HUDEP-2 (cell line): ENCODE measurements around the gene TMEM151A.
"Not testable (repeated sequence)": the region's sequence is repeated elsewhere in the genome, so short reads cannot be mapped to it uniquely, and the experiment has no call there.

ENCODE experiments used
- DNase-seq, 76 experiments: peaks; one replicate each; lab custom pipeline; 2025; ENCODE audit not compliant: unreplicated experiment in 76 of 76; lab: John Stamatoyannopoulos, UW

Gene TMEM151A

DNA sequence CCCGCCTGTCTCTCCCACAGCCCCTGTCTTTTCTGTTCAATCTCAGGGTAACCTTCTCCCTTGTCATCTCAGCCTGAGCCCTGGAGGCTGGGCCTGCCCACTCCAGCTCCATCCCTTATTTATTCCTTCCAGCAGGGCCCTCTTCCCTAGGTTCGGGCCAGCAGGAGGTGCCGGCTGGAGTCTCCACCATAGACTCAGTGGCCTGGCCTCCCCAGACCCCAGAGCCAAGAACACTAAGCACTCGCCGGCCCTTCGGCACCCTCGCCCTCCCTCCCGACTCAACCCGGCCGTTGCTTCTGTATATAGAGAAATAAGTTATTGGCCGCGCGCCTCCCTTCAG, 24.7 kb upstream of the TMEM151A start:
- no peak for DNase-seq

DNA sequence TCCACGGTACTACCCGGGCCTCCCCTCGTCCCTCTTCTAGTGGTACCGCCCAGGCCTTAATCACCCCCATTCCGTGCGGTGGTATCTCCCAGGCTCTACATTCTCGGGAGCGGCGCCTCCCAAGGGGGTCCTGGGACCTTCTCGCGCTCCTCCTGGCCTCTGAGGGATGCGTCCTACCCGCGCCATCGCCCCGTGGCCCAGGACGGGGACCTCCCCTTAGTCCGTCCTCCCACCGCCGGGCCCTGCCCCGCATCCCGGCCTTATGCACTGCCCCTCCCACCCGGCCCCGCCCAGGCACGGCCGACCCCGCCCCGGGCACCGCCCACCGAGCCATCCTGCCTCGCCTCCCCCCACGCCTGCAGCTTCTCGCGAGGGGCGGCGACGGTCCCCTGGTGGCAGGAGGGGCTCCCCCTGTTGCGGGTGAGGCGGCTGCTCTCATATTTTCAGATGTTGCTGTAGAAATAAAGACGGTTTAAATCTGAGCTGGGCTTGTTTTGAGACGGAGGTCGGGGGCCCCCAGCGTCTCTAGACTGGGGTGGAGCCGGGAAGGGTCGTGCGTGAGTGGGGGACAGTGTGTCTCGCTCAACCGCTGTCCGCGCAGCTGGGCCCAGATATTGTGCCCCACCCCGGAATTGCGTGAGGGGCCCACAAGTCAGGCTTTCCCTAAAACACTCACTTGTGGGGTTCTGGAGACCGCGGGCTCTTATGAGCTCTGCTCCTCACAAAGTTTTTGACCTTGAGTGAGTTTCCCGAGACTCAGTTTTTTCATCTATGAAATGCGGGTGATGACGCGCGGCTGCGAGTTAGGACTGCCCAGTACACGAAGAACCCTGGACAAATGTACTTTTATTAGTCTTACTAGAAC, 24.1 kb upstream of the TMEM151A start:
- peak in 72 of 76 experiments; percentile 14 to 86 (median 72) for DNase-seq

DNA sequence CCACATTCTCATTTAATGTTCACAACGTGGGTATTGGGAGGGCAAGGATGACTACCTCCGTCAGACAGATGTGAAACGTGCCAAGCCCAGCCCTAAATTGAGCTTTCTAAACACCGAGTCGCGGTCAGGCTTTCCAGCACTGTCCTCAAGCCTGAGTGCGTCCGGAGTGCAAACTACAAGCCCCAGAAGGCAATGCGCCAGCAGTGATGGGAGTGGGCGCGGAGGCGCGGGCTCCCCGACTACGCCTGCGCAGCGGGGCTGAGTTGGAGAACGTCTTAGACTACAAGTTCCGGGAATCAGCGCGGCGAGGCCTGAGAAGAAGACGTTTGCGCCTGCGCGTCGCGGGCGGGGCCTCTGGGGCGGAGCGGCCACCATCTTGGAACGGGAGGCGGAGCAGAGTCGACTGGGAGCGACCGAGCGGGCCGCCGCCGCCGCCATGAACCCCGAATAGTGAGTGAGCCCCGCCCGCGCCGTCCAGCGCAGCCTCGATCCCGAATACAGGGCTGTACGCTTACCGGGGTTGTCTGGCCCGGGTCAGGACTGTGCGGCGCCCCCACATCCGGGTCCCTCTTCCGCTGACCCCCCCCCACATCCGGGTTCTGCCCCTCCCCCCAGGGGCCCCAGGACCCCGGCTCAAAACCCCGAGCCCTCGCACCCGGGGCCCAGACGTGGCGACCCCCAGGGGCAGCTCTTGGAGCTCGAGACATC, 23.3 kb upstream of the TMEM151A start, which contains the start of gene RAB1B:
Gene RAB1B (plus strand): TSS at position 396 of the 708 bp plus-strand sequence. CDS start 41 bp downstream, at position 437.
- peak; percentile 57 to 100 (median 99) for DNase-seq

DNA sequence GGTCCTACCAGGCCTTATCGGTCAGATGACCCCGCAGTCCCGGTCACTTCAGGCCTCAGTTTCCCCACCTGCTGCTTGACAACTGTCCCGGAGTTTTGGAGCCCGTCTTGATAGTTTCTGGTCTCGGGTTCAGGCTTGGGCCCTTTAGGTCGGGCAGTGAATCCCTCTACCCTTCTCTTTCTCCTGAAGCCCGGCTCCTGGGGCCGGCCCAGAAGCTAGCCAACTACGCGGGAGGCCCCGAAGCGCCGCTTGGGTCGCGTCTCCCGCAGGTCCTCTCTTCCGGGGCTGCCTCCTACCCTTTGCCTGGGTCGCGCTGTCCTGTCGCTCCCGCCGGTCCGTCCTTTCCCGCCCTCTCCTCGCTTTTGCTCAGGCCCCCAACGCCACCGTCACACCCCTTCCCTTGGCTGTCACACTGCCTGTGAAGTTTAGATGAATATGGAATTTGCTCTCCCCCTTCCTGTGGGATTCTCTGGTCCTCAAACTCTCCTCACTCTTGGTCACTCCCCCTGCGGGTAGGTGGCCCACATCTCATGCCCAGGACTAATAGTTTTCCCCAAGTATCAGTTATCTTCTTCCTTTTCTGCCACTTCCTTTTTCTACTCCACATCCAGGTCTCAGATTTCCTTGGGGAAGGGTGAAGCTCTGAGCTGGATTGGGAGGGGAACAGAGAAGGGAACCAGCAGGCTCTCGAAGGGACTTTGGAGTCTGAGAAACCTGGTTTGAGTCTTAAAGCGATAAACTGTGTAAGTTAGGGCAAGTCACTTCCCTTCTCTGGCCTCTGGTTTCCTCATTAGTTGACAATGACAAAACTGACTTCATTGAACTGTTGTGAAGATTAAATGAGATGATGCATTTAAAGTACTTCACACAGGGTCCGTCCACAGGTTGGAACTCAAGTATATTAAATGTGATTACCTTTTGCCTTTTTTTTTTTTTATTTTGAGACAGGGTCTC, 22.5 kb upstream of the TMEM151A start:
- peak in 3 of 76 experiments; percentile 16 to 32 (median 31) for DNase-seq

DNA sequence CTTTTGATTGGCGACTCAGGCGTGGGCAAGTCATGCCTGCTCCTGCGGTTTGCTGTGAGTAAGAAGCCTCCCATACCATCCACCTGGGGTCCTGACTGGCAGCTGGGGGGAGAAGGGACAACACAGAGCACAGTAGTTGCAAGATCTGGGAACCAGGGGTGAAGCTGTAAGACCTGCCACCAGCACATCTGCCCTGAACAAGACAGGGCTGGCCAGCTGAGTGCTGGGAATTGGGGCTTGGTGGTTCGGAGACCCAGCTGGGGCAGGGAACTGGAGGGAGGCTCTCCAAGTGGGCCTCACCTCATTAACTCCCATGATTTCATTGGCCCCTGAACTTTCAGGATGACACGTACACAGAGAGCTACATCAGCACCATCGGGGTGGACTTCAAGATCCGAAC, 19.9 kb upstream of the TMEM151A start:
- no peak for DNase-seq

DNA sequence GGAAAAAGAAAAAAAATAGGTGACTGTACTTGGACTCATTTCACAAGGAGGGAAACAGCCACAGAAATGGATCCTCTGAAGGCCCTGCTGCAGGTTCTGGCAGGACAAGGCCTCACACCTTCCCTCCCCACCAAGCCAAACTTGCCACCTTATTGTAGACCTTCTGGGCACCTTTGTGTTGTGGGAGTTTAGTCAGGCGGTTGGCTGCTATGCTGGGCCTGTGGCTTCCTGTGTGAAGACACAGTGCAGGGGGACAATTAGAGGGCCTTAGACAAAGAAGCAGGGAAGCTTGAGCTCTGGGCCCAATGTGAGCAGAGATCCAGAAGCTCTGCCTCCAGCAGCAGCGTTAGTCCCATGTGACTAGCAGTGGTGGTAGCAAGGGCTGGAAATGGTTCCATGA, 19.1 kb upstream of the TMEM151A start:
- DNase-seq, result no peak

DNA sequence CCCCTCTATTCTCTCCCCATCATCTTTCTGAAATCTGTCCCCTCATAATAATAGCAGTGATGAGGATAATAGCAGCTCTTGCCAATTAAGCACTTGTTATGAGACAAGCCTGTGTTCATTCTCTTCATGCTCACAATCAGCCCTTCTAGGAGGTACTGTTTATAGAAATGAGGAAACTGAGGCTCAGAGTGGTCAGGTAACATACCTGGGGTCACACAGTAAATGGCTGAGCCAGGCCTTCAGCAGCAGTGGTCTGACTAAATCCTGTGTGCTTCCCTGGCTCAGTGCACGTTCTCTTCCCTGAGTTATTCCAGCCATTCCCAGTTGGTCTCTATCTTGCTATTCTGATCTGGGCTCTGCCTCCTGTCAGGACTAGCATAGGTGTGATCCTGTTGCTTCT, 17.5 kb upstream of the TMEM151A start:
- no peak for DNase-seq

DNA sequence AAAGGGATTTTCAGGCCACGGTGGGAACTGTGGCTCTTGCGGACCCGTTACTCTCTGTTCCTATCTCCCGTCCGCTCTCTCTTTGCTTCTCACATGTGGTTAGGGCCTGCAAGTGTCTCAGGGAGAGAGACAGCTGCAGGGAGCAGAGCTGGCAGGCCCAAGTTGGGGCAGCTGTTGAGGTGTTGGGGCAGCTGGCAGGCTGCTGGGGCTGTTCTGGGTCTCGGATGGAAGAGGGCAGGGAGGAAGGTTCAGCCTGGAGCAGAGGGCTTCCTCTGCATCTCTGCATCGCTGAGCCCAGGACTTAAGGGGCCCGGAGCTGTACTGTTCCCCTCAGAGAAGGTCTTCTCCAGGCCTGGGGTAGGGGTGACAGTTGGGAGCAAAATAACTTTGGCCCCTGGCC, 16.3 kb upstream of the TMEM151A start:
- DNase-seq, result no peak

DNA sequence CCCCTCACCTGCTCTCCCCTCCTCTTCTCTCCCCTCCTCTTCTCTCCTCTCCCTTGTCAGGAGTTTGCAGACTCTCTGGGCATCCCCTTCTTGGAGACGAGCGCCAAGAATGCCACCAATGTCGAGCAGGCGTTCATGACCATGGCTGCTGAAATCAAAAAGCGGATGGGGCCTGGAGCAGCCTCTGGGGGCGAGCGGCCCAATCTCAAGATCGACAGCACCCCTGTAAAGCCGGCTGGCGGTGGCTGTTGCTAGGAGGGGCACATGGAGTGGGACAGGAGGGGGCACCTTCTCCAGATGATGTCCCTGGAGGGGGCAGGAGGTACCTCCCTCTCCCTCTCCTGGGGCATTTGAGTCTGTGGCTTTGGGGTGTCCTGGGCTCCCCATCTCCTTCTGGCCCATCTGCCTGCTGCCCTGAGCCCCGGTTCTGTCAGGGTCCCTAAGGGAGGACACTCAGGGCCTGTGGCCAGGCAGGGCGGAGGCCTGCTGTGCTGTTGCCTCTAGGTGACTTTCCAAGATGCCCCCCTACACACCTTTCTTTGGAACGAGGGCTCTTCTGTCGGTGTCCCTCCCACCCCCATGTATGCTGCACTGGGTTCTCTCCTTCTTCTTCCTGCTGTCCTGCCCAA, 15.6 kb upstream of the TMEM151A start:
- DNase-seq, result no peak

DNA sequence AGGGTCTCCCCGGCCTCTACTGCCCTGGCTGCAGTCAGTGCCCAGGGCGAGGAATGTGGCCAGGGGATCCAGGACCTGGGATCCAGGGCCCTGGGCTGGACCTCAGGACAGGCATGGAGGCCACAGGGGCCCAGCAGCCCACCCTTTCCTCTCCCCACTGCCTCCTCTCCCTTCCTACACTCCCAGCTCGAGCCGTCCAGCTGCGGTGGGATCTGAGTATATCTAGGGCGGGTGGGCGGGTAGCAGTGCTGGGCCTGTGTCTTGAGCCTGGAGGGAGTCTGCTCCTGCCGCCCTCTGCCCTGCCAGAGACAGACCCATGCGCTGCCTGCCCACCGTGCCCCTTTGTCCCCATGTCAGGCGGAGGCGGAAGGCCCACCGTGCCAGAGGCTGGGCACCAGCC, 15.1 kb upstream of the TMEM151A start:
- not testable (repeated sequence) for DNase-seq

DNA sequence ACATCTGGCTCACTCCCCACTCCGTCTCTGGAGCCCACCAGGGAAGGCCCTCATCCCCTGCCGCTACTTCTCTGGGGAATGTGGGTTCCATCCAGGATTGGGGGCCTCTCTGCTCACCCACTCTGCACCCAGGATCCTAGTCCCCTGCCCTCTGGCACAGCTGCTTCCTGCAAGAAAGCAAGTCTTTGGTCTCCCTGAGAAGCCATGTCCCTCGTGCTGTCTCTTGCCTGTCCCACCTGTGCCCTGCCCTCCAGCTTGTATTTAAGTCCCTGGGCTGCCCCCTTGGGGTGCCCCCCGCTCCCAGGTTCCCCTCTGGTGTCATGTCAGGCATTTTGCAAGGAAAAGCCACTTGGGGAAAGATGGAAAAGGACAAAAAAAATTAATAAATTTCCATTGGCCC, 14.6 kb upstream of the TMEM151A start:
- not testable (repeated sequence) for DNase-seq

DNA sequence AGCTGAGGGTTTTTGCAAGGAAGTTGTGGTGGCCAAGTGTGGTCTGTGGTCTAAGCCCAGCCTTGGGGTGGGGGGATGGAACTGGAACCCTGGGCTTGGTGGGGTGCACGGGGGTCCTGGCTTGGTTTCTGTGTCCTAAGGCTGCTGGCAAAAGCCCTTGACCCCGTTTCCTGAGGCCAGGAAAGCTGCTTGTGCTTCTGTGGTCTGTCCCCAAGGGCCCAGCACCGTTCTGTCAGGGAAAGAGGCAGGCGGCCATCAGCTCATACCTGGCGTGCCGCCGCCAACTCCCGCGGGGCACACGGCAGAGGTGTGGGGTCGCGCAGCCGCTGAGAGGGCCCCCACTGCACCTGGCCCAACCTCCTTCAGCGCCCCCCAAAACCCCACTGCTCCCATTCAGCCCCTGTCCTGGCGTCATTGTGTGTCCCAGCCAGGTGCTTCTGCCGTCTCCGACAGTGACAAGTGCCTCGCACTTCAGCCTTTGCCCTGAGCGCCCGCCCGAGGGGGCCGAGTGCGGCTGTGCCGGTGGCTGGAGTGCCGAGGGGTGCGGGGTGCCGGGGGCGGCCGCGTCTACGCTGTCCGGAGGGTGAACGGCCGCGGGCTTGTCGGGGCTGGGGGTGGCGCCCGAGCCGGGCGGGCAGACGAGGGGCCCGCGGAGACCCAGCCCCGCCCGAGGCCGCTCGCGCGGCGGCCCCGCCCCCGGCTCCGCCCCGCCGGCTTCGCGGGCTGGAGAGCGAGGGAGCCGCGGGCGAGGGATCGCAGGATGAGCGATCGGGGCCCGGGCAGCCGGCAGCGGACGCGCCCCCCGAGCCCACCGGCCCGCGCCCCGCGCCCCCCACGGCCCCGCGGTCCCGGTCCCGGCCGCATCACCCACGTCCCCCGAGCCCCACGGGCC, 14.0 kb upstream of the TMEM151A start, which contains the start of gene CNIH2:
Gene CNIH2 (plus strand): TSS at position 705 of the 892 bp plus-strand sequence. CDS start 282 bp downstream, outside the sequence.
- DNase-seq, result peak in 2 of 76 experiments; percentile 5 to 6

DNA sequence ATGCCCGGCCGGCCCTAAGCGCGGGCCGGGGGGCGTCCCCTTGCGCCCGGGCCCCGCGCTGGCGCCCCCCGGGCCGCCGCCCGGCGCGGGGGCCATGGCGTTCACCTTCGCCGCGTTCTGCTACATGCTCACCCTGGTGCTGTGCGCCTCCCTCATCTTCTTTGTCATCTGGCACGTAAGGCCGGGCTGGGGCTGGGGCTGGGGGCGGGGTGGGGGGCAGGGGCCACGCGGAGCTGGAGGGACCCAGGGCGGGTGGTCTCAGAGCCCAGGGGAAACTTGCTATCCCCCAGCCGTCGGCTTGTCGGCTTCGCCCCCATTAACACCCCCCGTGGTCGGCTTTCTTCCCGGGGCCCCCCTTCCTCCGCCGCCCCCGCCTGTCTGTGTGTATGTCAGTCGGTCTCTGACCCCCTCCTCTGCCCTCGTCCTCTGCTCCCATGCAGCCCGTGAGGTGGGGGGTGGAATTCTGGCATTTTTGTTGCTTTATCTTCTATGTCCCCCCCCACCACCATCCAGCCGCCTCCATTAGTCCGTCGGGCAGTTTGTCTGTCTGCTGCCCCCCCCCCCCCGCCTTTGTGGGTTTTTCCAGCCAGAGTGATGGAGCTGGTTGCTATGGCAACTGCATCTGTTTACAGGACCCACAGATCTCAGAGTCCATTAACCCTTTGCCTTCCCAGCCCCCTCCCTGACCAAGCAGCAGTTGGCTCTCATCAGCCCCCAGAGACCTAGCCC, 13.2 kb upstream of the TMEM151A start:
- DNase-seq, result peak in 1 of 76 experiments; percentile 10

DNA sequence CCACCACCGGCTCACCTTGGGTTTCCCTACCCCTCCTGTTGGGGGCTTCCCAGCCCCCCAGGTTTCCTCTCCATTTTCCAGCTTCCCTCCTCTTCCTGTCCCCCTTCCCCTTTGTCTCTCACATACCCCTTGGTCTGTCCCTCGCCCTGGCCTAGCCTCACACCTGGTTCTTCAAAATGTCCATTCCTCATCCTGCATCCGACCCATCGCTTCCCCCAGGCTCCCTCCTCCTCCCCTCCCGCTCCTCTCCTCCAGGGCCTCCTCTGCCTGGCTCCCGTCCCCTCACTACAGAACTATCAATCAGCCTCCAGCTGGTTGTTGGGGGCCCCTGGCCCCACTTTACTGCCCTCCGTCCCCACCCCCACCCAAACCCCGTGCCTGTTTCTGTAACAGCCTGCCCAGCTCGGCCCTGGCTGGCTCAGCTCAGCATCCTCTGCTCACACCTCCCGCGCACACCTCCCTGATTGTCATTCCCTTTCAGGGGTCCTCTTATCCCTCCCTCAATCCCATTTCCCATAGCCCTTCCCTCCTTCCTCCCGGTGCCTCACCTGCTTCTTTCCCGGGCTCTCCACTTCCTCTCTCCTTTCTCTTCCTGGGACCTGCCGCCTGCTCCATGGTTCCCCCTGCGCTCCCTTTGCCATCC, 12.5 kb upstream of the TMEM151A start:
- no peak for DNase-seq

DNA sequence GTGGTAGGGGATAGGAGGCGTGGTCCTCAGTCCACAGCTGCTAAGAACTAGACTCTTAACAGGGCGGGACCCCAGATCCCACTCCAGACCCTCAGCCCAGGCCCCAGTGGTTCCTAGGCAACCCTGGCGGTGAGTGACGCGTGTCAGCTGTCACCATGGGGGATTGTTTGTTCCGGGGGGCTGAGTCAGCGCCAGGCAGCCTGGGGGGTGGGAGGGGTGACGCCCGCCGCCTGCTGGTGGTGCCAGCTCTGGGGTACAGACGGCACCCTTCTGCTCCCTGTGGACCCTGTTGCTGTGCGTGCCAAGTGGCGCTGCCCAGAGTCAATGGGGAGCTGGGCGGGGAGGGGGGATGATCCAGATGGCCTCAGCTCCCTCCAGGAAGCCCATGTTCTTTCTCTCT, 11.3 kb upstream of the TMEM151A start:
- DNase-seq, result no peak

DNA sequence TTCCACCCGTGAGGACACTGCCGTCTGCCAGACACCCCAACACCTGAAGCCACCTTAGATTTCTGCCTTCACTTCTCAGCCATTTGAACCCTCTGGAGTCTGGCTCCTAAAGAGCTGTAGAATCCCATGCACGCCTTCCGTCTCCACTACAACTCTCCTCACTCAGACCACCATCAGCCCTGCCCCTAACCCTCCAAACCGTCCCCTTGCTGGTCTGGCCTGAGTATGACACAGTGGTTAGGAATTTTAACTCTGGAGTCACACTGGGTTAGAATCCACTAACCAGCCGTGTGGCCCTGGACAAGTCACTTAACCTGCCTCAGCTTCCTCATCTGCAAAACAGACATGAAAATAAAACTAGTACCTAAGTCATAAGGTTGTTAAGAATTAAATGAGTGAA, 10.7 kb upstream of the TMEM151A start:
- no peak for DNase-seq

DNA sequence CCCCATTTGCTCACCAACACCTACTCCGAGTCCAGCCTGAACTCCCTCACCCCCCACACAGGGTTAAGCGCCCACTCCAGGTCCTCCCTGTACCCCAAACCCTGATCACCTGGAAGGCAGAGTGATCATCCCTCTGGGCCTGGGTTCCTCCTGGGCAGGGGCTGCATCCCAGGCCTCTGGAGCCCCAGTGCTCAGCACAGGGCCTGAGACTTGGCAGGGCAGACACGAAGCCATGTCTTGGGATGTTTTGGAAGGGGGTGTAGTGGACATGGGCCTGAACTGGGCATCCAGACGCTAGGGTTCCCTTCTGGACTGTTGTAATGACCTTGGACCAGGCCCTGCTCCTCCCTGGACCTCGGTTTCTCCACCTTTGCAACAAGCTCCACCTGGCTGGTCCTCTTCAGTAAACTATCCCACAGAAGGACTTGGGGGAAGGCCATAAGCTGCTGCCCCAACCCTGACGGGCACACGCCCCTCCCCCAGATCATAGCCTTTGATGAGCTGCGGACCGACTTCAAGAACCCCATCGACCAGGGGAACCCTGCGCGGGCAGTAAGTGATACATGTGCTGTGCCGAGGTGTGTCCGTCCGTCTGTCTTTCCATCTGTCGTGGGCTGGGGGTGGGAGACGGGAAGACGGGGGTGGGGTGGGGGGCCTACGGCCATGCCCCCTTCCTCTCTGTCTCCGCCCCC, 9.8 kb upstream of the TMEM151A start:
- no peak for DNase-seq
